Ascending aorta (tissue), 2 donors: ENCODE measurements around the gene PLSCR3. TPM values are rescaled to one million over a fixed set of nuclear protein-coding genes. Genes with fewer than 3 reads are reported as not detected.

ENCODE experiments used
- DNase-seq, 2 donors: peaks; one replicate each; pipeline ENCODE4 v3.0.0-alpha.2; 2019; ENCODE audit warnings: low spot score in 2 of 2
- H3K27ac ChIP-seq, 2 donors: fragments of 200-600 bp; sonication (generic); one replicate each; pipeline ENCODE4 v1.5.1; 2016 to 2017; ENCODE audit warnings: mild to moderate bottlenecking in 1 of 2
- H3K27me3 ChIP-seq: fragments of 200-600 bp; sonication (generic); one replicate; pipeline ENCODE4 v1.5.1; 2017
- H3K36me3 ChIP-seq, 2 donors: fragments of 200-600 bp; sonication (generic); one replicate each; pipeline ENCODE4 v1.5.1; 2016
- H3K4me1 ChIP-seq, 2 donors: fragments of 200-600 bp; sonication (generic); one replicate each; pipeline ENCODE4 v1.5.1; 2016 to 2017; ENCODE audit warnings: mild to moderate bottlenecking in 1 of 2
- H3K4me3 ChIP-seq, 2 donors: fragments of 200-600 bp; sonication (generic); one replicate each; pipeline ENCODE4 v1.5.1; 2016 to 2017; ENCODE audit warnings: mild to moderate bottlenecking in 1 of 2
- H3K9me3 ChIP-seq, 2 donors: fragments of 200-600 bp; sonication (generic); one replicate each; pipeline ENCODE4 v1.5.1; 2016
- CTCF ChIP-seq, 3 experiments: fragments of 200-600 bp in 2 of 3; fragments of 450-650 bp in 1 of 3; sonication (generic) in 2 of 3; IDR thresholded peaks; one replicate each; pipeline ENCODE4 v1.5.1; 2016 to 2019; ENCODE audit warnings: antibody characterized with exemption in 3 of 3, mild to moderate bottlenecking in 1 of 3, moderate library complexity in 1 of 3
- intact Hi-C: fragments of 100-400 bp; cut with DNase I; formaldehyde crosslinking; loops from one replicate; pipeline ENCODE4 v1.15.1; 2023
- total RNA-seq: library from RNA; depleted of rRNA; stranded (reverse); fragments of >200 nt; gene quantifications from one replicate; pipeline ENCODE4 v1.1.0, GENCODE V29; 2016

The PLSCR3 gene
- total RNA-seq, 1 donor from 2014 or later, result 297 TPM

GRCh38 chr17:7348478-7349242 lies 45.7 kb downstream of the PLSCR3 start:
- DNase-seq, result no peak
- no peak for TF ChIP-seq CTCF (IDR thresholded peaks at IDR 0.05)
- Histone ChIP-seq H3K36me3 (no peaks in the 10 kb centered on the region), H3K4me3 (no peak overlapping the region), H3K27me3 (no peaks in the 10 kb centered on the region), H3K27ac (no peak overlapping the region), H3K9me3 (no peaks in the 10 kb centered on the region), H3K4me1 (peaks cover 11 to 21% of the 10 kb centered on the region in 2 donors)
- intact Hi-C loops, result no loop called here

GRCh38 chr17:7347630-7348477 lies 46.5 kb downstream of the PLSCR3 start:
- no peaks in the 10 kb centered on the region for H3K9me3 ChIP-seq
- no peak overlapping the region for H3K4me3 ChIP-seq
- no peaks in the 10 kb centered on the region for H3K36me3 ChIP-seq
- TF ChIP-seq CTCF (IDR thresholded peaks at IDR 0.05), result no peak
- H3K27me3 ChIP-seq, result no peaks in the 10 kb centered on the region
- no peak for DNase-seq
- no peak overlapping the region for H3K27ac ChIP-seq
- peaks cover 4 to 13% of the 10 kb centered on the region in 2 donors for H3K4me1 ChIP-seq
- intact Hi-C loops, result no loop called here

- Histone ChIP-seq H3K27me3 (no peaks in the 10 kb centered on the region), H3K9me3 (no peaks in the 10 kb centered on the region), H3K27ac (no peak overlapping the region), H3K4me3 (no peak overlapping the region), H3K36me3 (no peaks in the 10 kb centered on the region), H3K4me1 (peaks cover 0 to 10% of the 10 kb centered on the region in 2 donors)
- TF ChIP-seq CTCF (IDR thresholded peaks at IDR 0.05), result no peak
- DNase-seq, result no peak
- intact Hi-C loops, result no loop called here
Observed at GRCh38 chr17:7346761-7347614, 47.3 kb downstream of the PLSCR3 start.

- Histone ChIP-seq H3K27ac (no peak overlapping the region), H3K36me3 (no peaks in the 10 kb centered on the region), H3K27me3 (no peaks in the 10 kb centered on the region), H3K9me3 (no peaks in the 10 kb centered on the region), H3K4me3 (no peak overlapping the region), H3K4me1 (no peaks in the 10 kb centered on the region)
- no peak for DNase-seq
- intact Hi-C loops, result no loop called here
- TF ChIP-seq CTCF (IDR thresholded peaks at IDR 0.05), result no peak
Observed at GRCh38 chr17:7343250-7343649, 51.1 kb downstream of the PLSCR3 start.

GRCh38 chr17:7341842-7342241 lies 52.5 kb downstream of the PLSCR3 start:
- TF ChIP-seq CTCF (IDR thresholded peaks at IDR 0.05), result no peak
- intact Hi-C loops, result no loop called here
- Histone ChIP-seq H3K27me3 (no peaks in the 10 kb centered on the region), H3K4me3 (no peak overlapping the region), H3K9me3 (no peaks in the 10 kb centered on the region), H3K27ac (no peak overlapping the region), H3K36me3 (no peaks in the 10 kb centered on the region), H3K4me1 (no peaks in the 10 kb centered on the region)
- DNase-seq, result no peak
